Endometrial microvascular endothelial cells (primary cell): ENCODE measurements around the gene PHACTR1. TPM values are rescaled to one million over a fixed set of nuclear protein-coding genes. Genes with fewer than 3 reads are reported as not detected.
"Not testable (repeated sequence)": the region's sequence is repeated elsewhere in the genome, so short reads cannot be mapped to it uniquely, and the experiment has no call there.

Experiments used
- in situ Hi-C: cut with HindIII; loops from 2 replicates; pipeline ENCODE4 v1.10.0; 2017; ENCODE audit warnings: low sequenced_read_pairs, low pct_unique_long_range_greater_than_20kb; ENCODE audit errors: inconsistent ontology term
- total RNA-seq: library from RNA; depleted of rRNA; stranded (reverse); fragments of >200 nt; gene quantifications from one replicate; pipeline ENCODE4 v1.2.3, GENCODE V29; 2015; ENCODE audit errors: inconsistent ontology term

PHACTR1 gene
- total RNA-seq, 1 donor from 2014 or later: 14.6 TPM

DNA sequence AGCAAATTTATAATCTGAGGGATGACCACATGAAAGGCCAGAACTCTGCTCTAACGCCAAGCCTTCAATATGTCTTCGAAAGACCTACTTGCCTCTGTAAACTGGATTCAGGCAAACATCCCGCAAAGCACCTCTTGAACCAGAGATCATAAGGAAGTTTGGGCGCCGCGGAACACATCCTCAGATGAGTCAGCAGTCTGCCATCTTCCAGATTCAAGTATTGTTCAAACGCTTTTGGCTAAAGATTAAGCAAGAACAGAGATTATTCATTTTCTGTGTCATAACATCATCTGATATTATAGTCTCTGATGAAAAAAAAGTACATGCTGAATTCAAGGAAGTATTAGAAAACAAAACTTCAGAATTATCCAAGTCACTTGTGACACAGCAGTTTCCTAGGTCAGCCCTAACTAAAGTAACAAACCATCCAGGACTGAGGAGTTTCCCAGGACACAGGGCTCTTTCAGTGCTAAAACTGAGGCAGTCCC is 591.0 kb downstream of the PHACTR1 start:
- in situ Hi-C loops: no loop called here

GRCh38 chr6:13308332-13308731 is 591.8 kb downstream of the PHACTR1 start:
- in situ Hi-C loops: no loop called here

DNA sequence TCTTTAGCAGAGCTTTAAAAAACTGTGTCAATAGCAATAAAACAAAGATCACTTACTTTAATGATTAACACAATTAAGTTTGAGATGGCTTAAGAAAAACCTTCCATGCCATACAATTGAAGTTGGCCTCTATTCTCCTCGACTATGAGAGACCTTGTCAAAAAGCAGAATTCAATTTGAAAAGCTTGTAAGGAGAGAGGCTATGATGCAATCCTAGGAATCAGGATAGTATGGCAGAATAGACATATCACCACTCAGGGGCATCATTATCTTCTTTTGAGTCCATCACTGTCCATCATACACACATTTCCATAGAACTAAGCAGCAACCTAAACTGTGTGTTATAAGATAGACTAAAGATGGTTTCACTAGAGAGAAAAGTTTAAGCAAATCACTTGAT is 594.6 kb downstream of the PHACTR1 start:
- in situ Hi-C loops: no loop called here

- in situ Hi-C loops: no loop called here
Measured at GRCh38 chr6:13314806-13315205, 598.2 kb downstream of the PHACTR1 start.

DNA sequence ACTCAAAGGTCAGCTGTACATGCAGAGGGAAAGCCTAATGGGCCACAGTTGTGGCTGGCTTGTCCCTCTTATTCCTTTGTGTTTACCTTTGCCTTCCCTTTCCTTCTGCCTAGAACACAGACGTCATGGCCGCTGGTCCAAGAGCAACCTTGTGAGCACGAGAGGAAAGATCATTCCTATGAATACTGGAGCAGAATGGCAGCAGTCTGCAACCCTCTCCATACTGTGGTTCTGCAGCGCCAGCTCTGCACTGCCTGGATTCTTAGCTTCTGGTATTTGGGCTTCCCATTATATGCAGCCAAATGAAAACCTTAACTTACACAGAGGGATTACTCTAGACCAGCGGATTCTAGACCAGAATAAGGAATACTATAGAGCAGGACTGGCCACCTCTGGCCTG is 599.3 kb downstream of the PHACTR1 start:
- in situ Hi-C loops: no loop called here

DNA sequence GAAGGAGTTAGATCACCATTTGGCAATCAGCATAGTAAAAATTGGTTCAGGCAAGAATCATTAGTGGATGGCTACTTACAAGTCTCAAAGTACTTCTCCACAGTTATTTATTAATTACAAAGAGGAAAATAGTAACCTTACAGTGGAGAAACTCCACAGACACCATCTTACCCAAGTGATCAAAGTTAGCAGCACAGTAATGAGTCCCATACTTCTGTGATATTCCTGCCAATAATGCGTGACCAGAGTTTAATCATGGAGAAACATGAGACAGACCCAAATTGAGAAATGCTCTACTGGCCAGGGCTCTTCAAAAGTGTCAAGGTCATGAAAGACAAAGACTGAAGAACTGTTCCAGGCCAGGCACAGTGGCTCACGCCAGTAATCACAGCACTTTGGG is 602.3 kb downstream of the PHACTR1 start:
- in situ Hi-C loops: no loop called here

GRCh38 chr6:13319891-13320564 is 603.5 kb downstream of the PHACTR1 start:
- in situ Hi-C loops: no loop called here

DNA sequence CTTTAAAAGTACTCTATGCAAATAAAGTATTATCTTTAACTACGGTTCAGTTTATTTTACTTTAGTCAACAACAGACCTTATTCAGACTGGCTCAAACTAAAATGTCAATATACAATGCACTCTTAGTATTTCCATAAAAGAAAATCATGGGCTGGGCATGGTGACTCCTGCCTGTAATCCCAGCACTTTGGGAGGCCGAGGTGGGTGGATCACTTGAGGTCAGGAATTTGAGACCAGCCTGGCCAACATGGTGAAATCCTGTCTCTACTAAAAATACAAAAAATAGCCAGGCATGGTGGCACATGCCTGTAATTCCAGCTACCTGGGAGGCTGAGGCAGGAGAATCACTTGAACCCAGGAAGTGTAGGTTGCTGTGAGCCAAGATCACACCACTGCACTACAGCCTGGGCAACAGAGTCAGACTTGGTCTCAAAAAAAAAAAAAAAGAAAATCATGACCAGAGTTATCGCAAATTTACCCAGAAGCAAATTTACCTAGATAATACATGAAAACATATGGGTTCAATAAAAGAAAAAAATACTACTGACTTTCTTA is 609.5 kb downstream of the PHACTR1 start:
- in situ Hi-C loops: not testable (repeated sequence)

DNA sequence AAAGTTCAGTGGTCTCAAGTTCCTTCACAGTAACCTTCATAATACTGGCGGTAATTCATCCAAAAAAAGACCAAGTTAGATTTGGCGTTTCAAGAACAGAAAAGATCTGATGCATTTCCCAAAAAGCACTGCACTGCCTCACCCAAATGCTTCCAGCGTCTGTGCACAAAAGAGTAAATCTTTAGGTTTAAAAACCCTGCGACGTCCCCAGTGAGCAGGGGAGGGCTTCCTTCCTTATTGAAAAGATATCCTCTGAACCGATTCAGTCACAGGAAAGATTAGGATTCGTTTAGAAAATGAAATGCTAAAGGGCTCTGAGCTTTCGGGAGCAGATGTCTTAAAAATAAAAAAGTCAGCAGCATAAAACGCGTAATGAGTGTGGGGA is 611.1 kb downstream of the PHACTR1 start:
- in situ Hi-C loops: no loop called here

DNA sequence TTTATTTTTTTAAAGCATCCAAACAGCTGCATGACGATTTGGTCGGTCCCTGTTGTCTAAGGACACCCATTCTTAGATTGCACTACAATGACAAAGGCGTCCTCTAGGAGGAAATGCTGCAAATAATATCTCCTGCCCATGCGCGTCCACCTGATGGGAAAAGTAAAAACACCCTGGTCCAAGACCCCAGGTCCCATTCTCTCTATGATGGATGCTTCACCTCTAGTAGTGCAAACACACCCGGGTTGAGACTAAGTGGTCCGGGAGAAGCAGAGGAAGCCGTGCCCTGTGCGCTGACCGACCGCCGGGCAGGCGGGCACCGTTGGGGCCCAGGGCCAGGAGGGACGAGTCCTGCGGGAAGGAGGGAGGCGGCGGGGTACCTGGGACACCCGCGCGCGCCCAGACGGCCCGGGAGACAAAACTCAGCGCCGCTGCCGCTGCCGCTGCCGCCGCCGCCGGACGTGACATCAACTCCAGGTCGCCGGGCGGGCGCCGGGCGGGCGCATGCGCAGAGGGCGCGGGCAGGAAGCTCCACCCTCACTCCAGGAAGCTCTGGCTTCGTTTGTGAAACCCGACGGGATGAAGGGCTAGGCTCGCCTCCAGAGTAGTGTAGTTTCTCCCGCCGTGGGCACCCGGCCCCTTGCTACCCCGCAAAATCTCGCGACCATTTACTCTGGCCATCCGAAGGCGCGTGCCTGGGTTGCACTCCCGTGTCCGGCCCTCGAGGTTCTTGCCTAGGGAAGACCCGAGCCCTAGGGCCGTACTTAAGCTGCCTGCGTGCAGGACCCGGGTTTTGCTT is 611.7 kb downstream of the PHACTR1 start, which contains the start of gene TBC1D7:
TBC1D7 (minus strand) TSS at position 462 of the 799 bp plus-strand sequence. CDS start 1,639 bp downstream, outside the sequence.
- in situ Hi-C loops: no loop called here

DNA sequence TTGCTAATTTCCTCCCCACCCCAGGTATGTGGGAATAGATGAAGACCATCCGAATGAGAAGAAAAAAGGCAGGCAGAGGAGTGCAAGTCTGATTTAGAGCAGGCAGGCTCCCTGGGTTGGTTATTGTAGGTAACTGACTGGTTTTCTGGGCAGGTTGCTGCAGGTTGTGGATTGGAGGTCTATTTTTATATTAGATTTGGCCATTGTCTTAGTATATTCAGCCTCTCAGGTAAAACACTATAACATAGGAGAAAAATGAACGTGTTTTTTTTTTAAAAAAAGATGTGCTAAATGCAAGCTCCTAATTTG is 612.3 kb downstream of the PHACTR1 start:
- in situ Hi-C loops: no loop called here

- in situ Hi-C loops: no loop called here
Measured at GRCh38 chr6:13331516-13332348, 615.2 kb downstream of the PHACTR1 start.

DNA sequence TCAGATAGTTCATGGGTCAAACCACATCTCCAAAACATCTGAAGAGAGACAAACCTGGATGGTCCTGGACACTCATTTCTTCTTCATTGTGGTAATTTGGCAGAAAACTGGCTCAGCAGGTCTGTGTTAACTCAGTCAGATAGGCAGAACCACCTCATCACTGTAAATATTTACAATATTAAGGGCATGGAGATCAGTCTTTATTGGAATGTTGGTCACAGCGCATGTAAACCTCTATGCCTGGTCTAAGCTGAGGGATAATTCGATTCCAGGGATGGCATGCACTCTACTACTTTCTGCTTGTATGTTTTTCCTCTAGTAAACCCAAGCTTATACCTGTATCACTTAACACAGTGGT is 615.8 kb downstream of the PHACTR1 start:
- in situ Hi-C loops: no loop called here

GRCh38 chr6:13334953-13335352 is 618.4 kb downstream of the PHACTR1 start:
- in situ Hi-C loops: no loop called here

DNA sequence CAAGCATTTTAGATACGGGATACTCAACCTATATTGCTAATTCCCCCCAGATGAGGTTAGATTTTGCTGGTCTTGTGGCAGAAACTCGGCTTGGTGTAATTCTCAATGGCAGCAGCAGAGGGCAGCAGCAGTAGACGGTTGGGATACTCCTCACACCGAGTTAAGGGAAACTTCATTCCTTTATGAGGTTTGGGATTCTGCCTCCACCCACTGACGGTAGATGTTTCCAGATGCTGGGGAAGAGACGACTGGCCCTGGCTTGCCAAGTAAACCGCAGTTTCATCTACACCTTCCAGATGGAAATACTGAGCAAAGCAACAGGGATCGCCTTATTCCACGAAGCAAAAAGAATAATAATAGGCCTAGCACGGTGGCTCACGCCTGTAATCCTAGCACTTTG is 620.0 kb downstream of the PHACTR1 start:
- in situ Hi-C loops: no loop called here

DNA sequence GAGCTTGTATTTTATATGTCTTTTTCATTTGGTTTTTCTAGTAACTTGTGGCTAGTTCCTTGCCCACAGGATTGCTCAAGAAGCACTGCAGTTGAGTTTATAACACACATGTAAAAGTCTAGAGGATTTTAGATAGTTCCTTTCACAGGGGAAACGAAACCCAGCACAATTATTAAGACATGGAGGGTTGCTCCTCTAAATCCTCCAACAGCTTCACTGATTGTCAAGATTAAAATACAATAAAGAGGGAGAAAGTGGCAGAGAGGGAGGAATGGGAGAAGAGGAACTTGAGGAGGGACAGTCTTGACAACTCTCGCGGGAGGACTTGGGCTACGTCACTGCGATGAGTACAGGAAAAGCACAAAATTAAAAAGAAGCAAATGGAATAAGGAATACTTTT is 621.5 kb downstream of the PHACTR1 start:
- in situ Hi-C loops: no loop called here
